Smooth muscle cell (in vitro differentiated cells): ENCODE results near the gene IPPK. TPM values are rescaled to one million over a fixed set of nuclear protein-coding genes. Genes with fewer than 3 reads are reported as not detected.

Source experiments
- DNase-seq: peaks from one replicate; lab custom pipeline; 2025; ENCODE audit not compliant: unreplicated experiment; lab: John Stamatoyannopoulos, UW
- H2AFZ ChIP-seq: fragments of 200-600 bp; sonication (generic); 2 replicates; pipeline ENCODE4 v1.6.0; 2016; ENCODE audit warnings: antibody characterized with exemption, low read depth, mild to moderate bottlenecking
- H3F3A ChIP-seq: fragments of 200-600 bp; sonication (generic); 2 replicates; pipeline ENCODE4 v1.6.0; 2017; ENCODE audit warnings: antibody characterized with exemption, low read depth
- H3K27ac ChIP-seq: fragments of 200-600 bp; sonication (generic); 2 replicates; pipeline ENCODE4 v1.5.1; 2016; ENCODE audit warnings: low read depth, mild to moderate bottlenecking
- H3K27me3 ChIP-seq: fragments of 200-600 bp; sonication (generic); 2 replicates; pipeline ENCODE4 v1.6.1; 2016; ENCODE audit warnings: low read depth, mild to moderate bottlenecking
- H3K36me3 ChIP-seq: fragments of 200-600 bp; sonication (generic); 2 replicates; pipeline ENCODE4 v1.5.1; 2016; ENCODE audit warnings: low read depth
- H3K4me1 ChIP-seq: fragments of 200-600 bp; sonication (generic); 2 replicates; pipeline ENCODE4 v1.5.1; 2016; ENCODE audit warnings: low read depth
- H3K4me2 ChIP-seq: fragments of 200-600 bp; sonication (generic); 2 replicates; pipeline ENCODE4 v1.6.0; 2016; ENCODE audit warnings: mild to moderate bottlenecking
- H3K4me3 ChIP-seq: fragments of 200-600 bp; sonication (generic); 2 replicates; pipeline ENCODE4 v1.5.1; 2016; ENCODE audit warnings: mild to moderate bottlenecking
- H3K79me2 ChIP-seq: fragments of 200-600 bp; sonication (generic); 2 replicates; pipeline ENCODE4 v1.6.0; 2016; ENCODE audit warnings: low read depth, mild to moderate bottlenecking
- H3K9ac ChIP-seq: fragments of 200-600 bp; sonication (generic); 2 replicates; pipeline ENCODE4 v1.6.0; 2016; ENCODE audit warnings: low read depth
- H3K9me3 ChIP-seq: fragments of 200-600 bp; sonication (generic); replicated peaks from 2 replicates; pipeline ENCODE4 v1.5.1; 2016; ENCODE audit warnings: low read depth
- H4K20me1 ChIP-seq: fragments of 200-600 bp; sonication (generic); 2 replicates; pipeline ENCODE4 v1.6.0; 2016; ENCODE audit warnings: low read depth
- WGBS: methylation state at CpG from one replicate; pipeline ENCODE4 v1.1.7; 2016; ENCODE audit warnings: low lambda C conversion rate; 5-methylcytosine and 5-hydroxymethylcytosine counted together
- polyA plus RNA-seq: library from polyadenylated mRNA; unstranded; fragments of >200 nt; fragmentation: Nextera tagmentation; extraction: Ambion mirVana; gene quantifications from 2 replicates; pipeline ENCODE4 v1.2.1, GENCODE V29; 2016
- total RNA-seq: library from RNA; depleted of rRNA; stranded (reverse); fragments of >200 nt; gene quantifications from 2 replicates; pipeline ENCODE4 v1.2.3, GENCODE V29; 2014
- TF ChIP-seq, protein P1 (sequence below): fragments of 200-600 bp; sonication (generic); IDR thresholded peaks from 2 replicates; pipeline ENCODE4 v1.5.1; 2017; ENCODE audit warnings: borderline replicate concordance, mild to moderate bottlenecking, antibody characterized with exemption; ENCODE audit not compliant: insufficient read depth, poor library complexity, severe bottlenecking

IPPK gene
- total and polyA plus RNA-seq, 2 experiments from 2014 or later: 9.4 to 22.1 TPM

DNA sequence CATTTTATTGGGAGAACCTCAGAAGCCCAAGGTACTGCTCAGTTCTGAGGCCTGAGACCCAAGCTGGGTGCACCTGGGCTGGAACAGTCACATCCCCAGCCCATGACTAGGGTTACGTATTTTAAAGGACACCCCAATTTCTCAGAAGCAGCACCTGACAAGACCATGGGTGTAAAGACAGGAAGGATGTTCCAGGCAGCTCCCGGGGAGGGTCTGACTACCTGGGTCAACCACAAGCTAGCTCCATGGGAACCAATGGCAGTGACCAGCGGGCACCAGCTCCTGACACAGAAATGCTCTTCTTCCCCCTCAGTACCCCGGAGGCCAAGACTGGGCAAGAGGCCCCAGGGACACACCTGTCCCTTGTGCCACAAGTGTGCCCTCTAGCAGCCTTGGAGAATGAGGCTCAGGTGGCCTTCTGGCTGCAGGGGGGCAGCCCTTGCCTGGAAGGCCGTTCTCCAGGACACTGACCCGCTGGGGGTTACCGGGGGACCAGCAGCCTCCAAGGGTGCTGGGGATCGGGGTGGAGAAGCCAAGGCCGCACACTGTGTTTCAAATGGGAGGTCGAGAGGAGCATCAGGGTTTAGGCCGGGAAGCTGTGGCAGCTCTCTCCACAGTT is 52.6 kb downstream of the IPPK start:
- Histone ChIP-seq H3K9me3 (no peaks in the 10 kb centered on the region), H3F3A (no peaks in the 10 kb centered on the region), H3K27me3 (no peaks in the 10 kb centered on the region), H4K20me1 (no peaks in the 10 kb centered on the region), H3K27ac (peak overlapping the region; percentile 47), H3K4me3 (no peak overlapping the region), H3K36me3 (no peaks in the 10 kb centered on the region), H2AFZ (no peak overlapping the region), H3K4me2 (peak overlapping the region; percentile 46), H3K9ac (no peak overlapping the region), H3K4me1 (no peaks in the 10 kb centered on the region), H3K79me2 (no peaks in the 10 kb centered on the region)
- no peak for DNase-seq
- WGBS: 97% methylated on average over 11 of the region's 11 CpGs
- TF ChIP-seq, protein P1, sequence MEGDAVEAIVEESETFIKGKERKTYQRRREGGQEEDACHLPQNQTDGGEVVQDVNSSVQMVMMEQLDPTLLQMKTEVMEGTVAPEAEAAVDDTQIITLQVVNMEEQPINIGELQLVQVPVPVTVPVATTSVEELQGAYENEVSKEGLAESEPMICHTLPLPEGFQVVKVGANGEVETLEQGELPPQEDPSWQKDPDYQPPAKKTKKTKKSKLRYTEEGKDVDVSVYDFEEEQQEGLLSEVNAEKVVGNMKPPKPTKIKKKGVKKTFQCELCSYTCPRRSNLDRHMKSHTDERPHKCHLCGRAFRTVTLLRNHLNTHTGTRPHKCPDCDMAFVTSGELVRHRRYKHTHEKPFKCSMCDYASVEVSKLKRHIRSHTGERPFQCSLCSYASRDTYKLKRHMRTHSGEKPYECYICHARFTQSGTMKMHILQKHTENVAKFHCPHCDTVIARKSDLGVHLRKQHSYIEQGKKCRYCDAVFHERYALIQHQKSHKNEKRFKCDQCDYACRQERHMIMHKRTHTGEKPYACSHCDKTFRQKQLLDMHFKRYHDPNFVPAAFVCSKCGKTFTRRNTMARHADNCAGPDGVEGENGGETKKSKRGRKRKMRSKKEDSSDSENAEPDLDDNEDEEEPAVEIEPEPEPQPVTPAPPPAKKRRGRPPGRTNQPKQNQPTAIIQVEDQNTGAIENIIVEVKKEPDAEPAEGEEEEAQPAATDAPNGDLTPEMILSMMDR: no peak

DNA sequence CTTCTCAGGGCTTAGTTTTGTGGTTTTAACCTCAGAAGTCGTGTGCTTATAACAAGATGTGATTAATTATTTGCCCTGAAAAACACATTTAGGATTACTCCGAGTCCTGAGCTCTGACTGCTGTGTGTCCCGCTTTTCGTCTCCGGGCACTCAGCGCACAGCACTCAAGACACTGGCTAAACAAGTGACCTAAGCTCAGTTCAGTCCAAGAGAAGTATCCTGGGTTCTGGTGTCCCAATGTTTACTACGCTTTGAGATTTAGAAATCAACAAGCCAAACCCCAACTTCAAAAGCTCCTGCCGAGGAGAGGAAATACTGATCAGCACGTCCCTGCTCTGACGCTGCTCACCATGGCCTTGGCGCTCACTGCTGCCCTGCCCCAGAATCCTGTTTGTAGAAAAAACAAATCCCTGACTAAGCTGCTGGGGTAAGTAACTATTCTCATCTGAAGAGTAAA is 53.2 kb downstream of the IPPK start:
- DNase-seq: no peak
- TF ChIP-seq, protein P1: no peak
- 42% methylated on average over 11 of the region's 11 CpGs for WGBS
- Histone ChIP-seq H4K20me1 (no peaks in the 10 kb centered on the region), H3K27me3 (no peaks in the 10 kb centered on the region), H3K4me3 (no peak overlapping the region), H3K9ac (no peak overlapping the region), H3K9me3 (no peaks in the 10 kb centered on the region), H3K79me2 (no peaks in the 10 kb centered on the region), H3K36me3 (no peaks in the 10 kb centered on the region), H3K4me2 (peak overlapping the region; percentile 46), H3K27ac (peak overlapping the region; percentile 47), H3K4me1 (no peaks in the 10 kb centered on the region), H3F3A (no peaks in the 10 kb centered on the region), H2AFZ (no peak overlapping the region)

GRCh38 chr9:92616199-92616641 is 53.7 kb downstream of the IPPK start:
- Histone ChIP-seq H3K36me3 (no peaks in the 10 kb centered on the region), H3K79me2 (no peaks in the 10 kb centered on the region), H3K9me3 (no peaks in the 10 kb centered on the region), H3K9ac (no peak overlapping the region), H3K4me3 (no peak overlapping the region), H3F3A (no peaks in the 10 kb centered on the region), H3K27ac (peak overlapping the region; percentile 47), H3K4me2 (peak overlapping the region; percentile 46), H4K20me1 (no peaks in the 10 kb centered on the region), H3K27me3 (no peaks in the 10 kb centered on the region), H2AFZ (no peak overlapping the region), H3K4me1 (no peaks in the 10 kb centered on the region)
- no peak for DNase-seq
- 73% methylated on average over 11 of the region's 11 CpGs for WGBS
- TF ChIP-seq, protein P1: no peak

DNA sequence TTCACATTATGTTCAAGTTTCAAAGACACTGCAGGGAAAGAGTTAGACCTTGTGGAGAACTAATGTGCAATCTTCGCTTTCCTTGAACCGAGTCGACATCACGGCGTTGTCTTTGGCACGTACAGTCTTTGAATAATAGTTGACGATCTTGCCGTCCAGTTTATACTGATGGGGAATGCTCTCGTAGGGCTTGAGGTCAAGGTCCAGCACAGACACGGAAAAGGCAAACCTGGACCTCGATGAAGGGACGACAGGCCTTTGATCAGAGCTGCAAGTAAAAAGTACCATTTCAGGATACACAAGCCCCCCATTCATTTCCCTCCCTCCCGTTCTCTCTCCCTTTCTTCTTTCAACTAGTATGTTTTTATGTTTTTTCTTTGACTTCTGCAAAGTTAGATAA is 54.1 kb downstream of the IPPK start:
- no peak overlapping the region for H2AFZ ChIP-seq
- H3F3A ChIP-seq: no peaks in the 10 kb centered on the region
- TF ChIP-seq, protein P1: no peak
- no peaks in the 10 kb centered on the region for H3K27me3 ChIP-seq
- no peaks in the 10 kb centered on the region for H3K79me2 ChIP-seq
- no peaks in the 10 kb centered on the region for H3K36me3 ChIP-seq
- no peak overlapping the region for H3K4me2 ChIP-seq
- H4K20me1 ChIP-seq: no peaks in the 10 kb centered on the region
- WGBS: over 99% methylated on average over 13 of the region's 13 CpGs
- no peak overlapping the region for H3K9ac ChIP-seq
- no peak overlapping the region for H3K27ac ChIP-seq
- DNase-seq: no peak
- H3K4me3 ChIP-seq: no peak overlapping the region
- no peaks in the 10 kb centered on the region for H3K9me3 ChIP-seq
- H3K4me1 ChIP-seq: no peaks in the 10 kb centered on the region
